HUES48 (cell line): Measurements from ENCODE around the gene LRRC7.

ENCODE experiments used
- H3K27ac ChIP-seq: one replicate; pipeline ENCODE4 v1.7.0; 2013; ENCODE audit warnings: low read depth, low read length, inconsistent platforms
- H3K27me3 ChIP-seq: 2 replicates; pipeline ENCODE4 v1.6.1; 2013; ENCODE audit warnings: mild to moderate bottlenecking, low read length; ENCODE audit not compliant: control insufficient read depth, insufficient read depth
- H3K36me3 ChIP-seq: 2 replicates; pipeline ENCODE4 v1.6.1; 2013; ENCODE audit warnings: low read length; ENCODE audit not compliant: control insufficient read depth, insufficient read depth
- H3K4me1 ChIP-seq: 2 replicates; pipeline ENCODE4 v1.6.1; 2013; ENCODE audit warnings: mild to moderate bottlenecking, low read length; ENCODE audit not compliant: control insufficient read depth, insufficient read depth
- H3K4me3 ChIP-seq: 2 replicates; pipeline ENCODE4 v1.5.1; 2013; ENCODE audit warnings: mild to moderate bottlenecking, low read depth, low read length
- H3K9ac ChIP-seq: 2 replicates; pipeline ENCODE4 v1.6.1; 2013; ENCODE audit warnings: mild to moderate bottlenecking, low read depth, low read length, moderate library complexity
- H3K9me3 ChIP-seq: 2 replicates; pipeline ENCODE4 v1.6.1; 2013; ENCODE audit warnings: low read length; ENCODE audit not compliant: control insufficient read depth, insufficient read depth

The LRRC7 gene

GRCh38 chr1:69540052-69540451 lies 27.7 kb upstream of the LRRC7 start:
- Histone ChIP-seq H3K9ac (no peak overlapping the region), H3K4me1 (no peaks in the 10 kb centered on the region), H3K4me3 (no peak overlapping the region), H3K27ac (no peak overlapping the region), H3K9me3 (no peaks in the 10 kb centered on the region), H3K27me3 (no peaks in the 10 kb centered on the region), H3K36me3 (no peaks in the 10 kb centered on the region)

GRCh38 chr1:69551476-69552324 lies 16.0 kb upstream of the LRRC7 start:
- no peaks in the 10 kb centered on the region for H3K27me3 ChIP-seq
- H3K36me3 ChIP-seq = no peaks in the 10 kb centered on the region
- no peak overlapping the region for H3K27ac ChIP-seq
- no peaks in the 10 kb centered on the region for H3K4me1 ChIP-seq
- no peaks in the 10 kb centered on the region for H3K9me3 ChIP-seq
- H3K9ac ChIP-seq = no peak overlapping the region
- H3K4me3 ChIP-seq = no peak overlapping the region

DNA sequence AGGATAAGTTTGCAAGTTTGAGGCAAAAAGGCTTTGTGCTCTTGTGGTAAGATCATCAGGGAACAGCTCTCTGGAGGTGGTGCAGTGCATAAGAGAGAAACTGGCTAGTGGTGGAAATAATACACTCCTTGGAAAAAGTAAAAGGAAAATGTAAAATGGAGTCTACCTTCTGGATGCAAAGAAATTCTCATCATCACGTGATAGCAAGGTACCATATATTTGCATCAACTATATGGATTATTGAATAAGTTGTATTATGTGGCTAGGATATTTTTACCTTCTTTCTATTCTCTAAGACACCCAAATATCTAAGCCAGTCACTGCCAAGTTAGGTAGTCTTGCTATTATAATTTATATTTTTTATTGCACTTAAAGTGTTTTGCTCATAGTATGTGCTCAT lies 14.0 kb upstream of the LRRC7 start:
- H3K27me3 ChIP-seq = no peaks in the 10 kb centered on the region
- H3K4me1 ChIP-seq = no peaks in the 10 kb centered on the region
- no peaks in the 10 kb centered on the region for H3K36me3 ChIP-seq
- H3K4me3 ChIP-seq = no peak overlapping the region
- H3K9me3 ChIP-seq = no peaks in the 10 kb centered on the region
- H3K9ac ChIP-seq = no peak overlapping the region
- H3K27ac ChIP-seq = no peak overlapping the region

GRCh38 chr1:69568421-69569174 lies 876 bp downstream of the LRRC7 start:
- no peak overlapping the region for H3K27ac ChIP-seq
- H3K4me3 ChIP-seq = peak overlapping the region; percentile 80
- H3K36me3 ChIP-seq = no peaks in the 10 kb centered on the region
- no peaks in the 10 kb centered on the region for H3K9me3 ChIP-seq
- H3K4me1 ChIP-seq = peaks cover 9% of the 10 kb centered on the region; the same call in 1 of the 2 replicates
- H3K9ac ChIP-seq = no peak overlapping the region
- H3K27me3 ChIP-seq = peaks cover 84% of the 10 kb centered on the region

GRCh38 chr1:69569175-69569541 lies 1.4 kb downstream of the LRRC7 start:
- Histone ChIP-seq H3K4me3 (peak overlapping the region; percentile 80), H3K4me1 (peaks cover 9% of the 10 kb centered on the region; the same call in 1 of the 2 replicates), H3K27me3 (peaks cover 84% of the 10 kb centered on the region), H3K36me3 (no peaks in the 10 kb centered on the region), H3K9ac (no peak overlapping the region), H3K9me3 (no peaks in the 10 kb centered on the region), H3K27ac (no peak overlapping the region)

- Histone ChIP-seq H3K4me3 (peak overlapping the region; percentile 80), H3K4me1 (peaks cover 9% of the 10 kb centered on the region; the same call in 1 of the 2 replicates), H3K27ac (no peak overlapping the region), H3K9ac (no peak overlapping the region), H3K27me3 (peaks cover 81% of the 10 kb centered on the region), H3K9me3 (no peaks in the 10 kb centered on the region), H3K36me3 (no peaks in the 10 kb centered on the region)
Measured at GRCh38 chr1:69569576-69570328, 2.0 kb downstream of the LRRC7 start.

- Histone ChIP-seq H3K4me3 (peak overlapping the region; percentile 80), H3K36me3 (no peaks in the 10 kb centered on the region)
Measured at GRCh38 chr1:69570356-69570755, 2.6 kb downstream of the LRRC7 start.

GRCh38 chr1:69572921-69573320 lies 5.2 kb downstream of the LRRC7 start:
- Histone ChIP-seq H3K27me3 (peaks cover 50% of the 10 kb centered on the region), H3K36me3 (no peaks in the 10 kb centered on the region), H3K27ac (no peak overlapping the region), H3K4me3 (no peak overlapping the region), H3K9me3 (no peaks in the 10 kb centered on the region), H3K9ac (no peak overlapping the region), H3K4me1 (peaks cover 9% of the 10 kb centered on the region; the same call in 1 of the 2 replicates)

More at GRCh38 chr1:69570356-69570755, 2.6 kb downstream of the LRRC7 start:
- no peak overlapping the region for H3K27ac ChIP-seq
- H3K4me1 ChIP-seq = peaks cover 9% of the 10 kb centered on the region; the same call in 1 of the 2 replicates
- no peak overlapping the region for H3K9ac ChIP-seq
- H3K27me3 ChIP-seq = peaks cover 75% of the 10 kb centered on the region
- H3K9me3 ChIP-seq = no peaks in the 10 kb centered on the region

DNA sequence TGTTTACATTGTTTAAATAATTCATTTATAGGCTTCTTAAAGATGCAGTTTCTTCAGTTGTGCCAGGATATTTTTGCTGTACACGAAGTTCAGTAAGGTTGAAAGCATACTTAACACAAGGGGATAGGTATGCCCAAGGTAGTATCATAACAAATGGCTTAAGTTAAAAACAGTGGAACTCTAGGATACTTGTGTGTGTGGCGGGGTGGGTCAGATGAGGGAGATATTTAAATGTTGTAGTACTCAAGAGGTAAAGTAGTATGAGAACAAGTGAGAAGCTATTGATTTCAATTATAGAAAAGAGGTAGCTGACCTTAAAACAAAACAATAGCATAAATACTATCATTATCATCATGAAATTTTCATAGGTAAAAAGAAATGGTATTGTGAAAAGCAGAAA lies 6.2 kb downstream of the LRRC7 start:
- Histone ChIP-seq H3K4me3 (no peak overlapping the region), H3K27me3 (peaks cover 40% of the 10 kb centered on the region), H3K9me3 (no peaks in the 10 kb centered on the region), H3K36me3 (no peaks in the 10 kb centered on the region), H3K27ac (no peak overlapping the region), H3K4me1 (peaks cover 9% of the 10 kb centered on the region; the same call in 1 of the 2 replicates), H3K9ac (no peak overlapping the region)

DNA sequence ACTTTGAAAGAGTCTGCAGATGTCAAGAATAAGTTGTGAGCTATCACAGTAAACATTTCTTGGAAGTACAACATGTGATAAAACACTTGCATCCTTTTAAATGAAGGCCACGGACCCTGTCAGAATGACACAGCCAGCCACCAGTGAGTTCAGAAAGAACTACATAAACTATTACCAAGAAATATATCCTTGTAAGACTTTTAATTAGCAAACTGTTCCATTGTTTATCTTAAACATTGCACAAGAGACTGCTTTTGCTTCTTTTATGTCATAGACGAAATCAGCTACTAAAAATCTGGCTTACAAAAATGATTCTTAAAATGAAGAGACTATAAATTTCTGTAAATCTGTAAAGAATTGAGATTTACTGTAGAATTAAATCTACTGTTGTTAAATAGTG lies 17.9 kb downstream of the LRRC7 start:
- no peak overlapping the region for H3K27ac ChIP-seq
- H3K9me3 ChIP-seq = no peaks in the 10 kb centered on the region
- H3K4me1 ChIP-seq = no peaks in the 10 kb centered on the region
- no peak overlapping the region for H3K4me3 ChIP-seq
- H3K27me3 ChIP-seq = no peaks in the 10 kb centered on the region
- H3K9ac ChIP-seq = no peak overlapping the region
- H3K36me3 ChIP-seq = no peaks in the 10 kb centered on the region
